Measurements from ENCODE around the gene OSCAR.

Gene OSCAR

DNA sequence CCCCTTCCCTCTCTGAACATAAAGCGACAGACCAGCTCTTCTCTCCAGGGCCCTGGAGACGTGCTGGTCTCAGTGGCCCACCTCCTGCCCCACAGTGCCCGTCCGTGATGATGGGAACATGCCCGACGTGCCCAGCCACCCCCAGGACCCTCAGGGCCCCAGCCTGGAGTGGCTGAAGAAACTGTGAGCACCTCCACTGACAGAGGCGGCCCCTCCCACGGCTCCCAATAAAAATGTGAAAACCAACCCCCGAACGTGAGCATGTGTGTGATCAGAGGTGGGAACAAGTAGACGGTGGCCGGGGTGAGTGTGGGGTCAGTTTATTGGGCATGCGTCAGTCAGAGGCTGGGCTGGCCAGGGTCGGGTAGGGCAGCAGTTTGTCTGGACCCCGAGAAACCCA is 6.1 kb upstream of the OSCAR start:
- TF ChIP-seq FOXP2 (optimal IDR thresholded peaks at IDR 0.05; ENCODE audit: borderline replicate concordance, extremely low read depth, extremely low read length, insufficient read depth) = no peak

- TF ChIP-seq POLR2AphosphoS5 (IDR thresholded peaks at IDR 0.05; ENCODE audit: low read depth, low read length) (no peak), REST (IDR thresholded peaks at IDR 0.05; ENCODE audit: insufficient read depth in 1 of 2, low read depth in 2 of 2, low read length in 2 of 2) (no peak), FOXP2 (optimal IDR thresholded peaks at IDR 0.05; ENCODE audit: borderline replicate concordance, extremely low read depth, extremely low read length, insufficient read depth) (no peak), TAF1 (IDR thresholded peaks at IDR 0.05; ENCODE audit: borderline replicate concordance, insufficient read depth, low read length) (no peak), SIN3A (IDR thresholded peaks at IDR 0.05; ENCODE audit: borderline replicate concordance, insufficient read depth, low read length) (no peak)
Measured at GRCh38 chr19:54105796-54106195, 5.2 kb upstream of the OSCAR start.

DNA sequence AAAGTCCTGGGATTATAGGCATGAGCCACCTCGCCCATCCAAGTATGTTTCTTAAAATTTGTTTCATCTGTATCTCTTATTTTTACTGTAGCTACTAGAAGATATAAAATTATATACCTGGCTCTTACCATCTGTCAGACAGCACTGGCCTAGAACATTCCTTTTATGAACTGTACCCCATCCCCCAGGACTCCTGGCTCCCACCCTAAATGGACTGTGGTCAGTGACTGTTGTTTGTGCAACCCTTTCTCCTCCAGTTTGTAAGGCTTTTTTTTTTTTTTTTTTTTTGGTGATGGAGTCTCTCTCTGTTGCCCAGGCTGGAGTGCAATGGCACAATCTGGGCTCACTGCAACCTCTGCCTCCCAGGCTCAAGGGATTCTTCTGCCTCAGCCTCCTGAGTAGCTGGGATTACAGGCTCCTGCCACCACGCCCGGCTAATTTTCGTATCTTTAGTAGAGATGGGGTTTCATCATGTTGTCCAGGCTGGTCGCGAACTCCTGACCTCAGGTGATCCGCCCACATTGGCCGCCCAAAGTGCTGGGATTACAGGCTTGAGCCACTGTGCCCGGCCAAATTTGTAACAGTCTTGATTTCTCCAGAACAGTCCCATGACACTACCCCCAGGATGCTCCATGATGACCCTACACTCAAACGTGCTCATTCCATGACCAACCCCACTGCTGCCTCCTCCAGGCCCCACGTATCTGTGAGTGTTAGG is 4.6 kb upstream of the OSCAR start:
- TF ChIP-seq TAF1 (IDR thresholded peaks at IDR 0.05; ENCODE audit: borderline replicate concordance, insufficient read depth, low read length) = no peak
- TF ChIP-seq REST (IDR thresholded peaks at IDR 0.05; ENCODE audit: insufficient read depth in 1 of 2, low read depth in 2 of 2, low read length in 2 of 2) = no peak
- TF ChIP-seq POLR2AphosphoS5 (IDR thresholded peaks at IDR 0.05; ENCODE audit: low read depth, low read length) = no peak

DNA sequence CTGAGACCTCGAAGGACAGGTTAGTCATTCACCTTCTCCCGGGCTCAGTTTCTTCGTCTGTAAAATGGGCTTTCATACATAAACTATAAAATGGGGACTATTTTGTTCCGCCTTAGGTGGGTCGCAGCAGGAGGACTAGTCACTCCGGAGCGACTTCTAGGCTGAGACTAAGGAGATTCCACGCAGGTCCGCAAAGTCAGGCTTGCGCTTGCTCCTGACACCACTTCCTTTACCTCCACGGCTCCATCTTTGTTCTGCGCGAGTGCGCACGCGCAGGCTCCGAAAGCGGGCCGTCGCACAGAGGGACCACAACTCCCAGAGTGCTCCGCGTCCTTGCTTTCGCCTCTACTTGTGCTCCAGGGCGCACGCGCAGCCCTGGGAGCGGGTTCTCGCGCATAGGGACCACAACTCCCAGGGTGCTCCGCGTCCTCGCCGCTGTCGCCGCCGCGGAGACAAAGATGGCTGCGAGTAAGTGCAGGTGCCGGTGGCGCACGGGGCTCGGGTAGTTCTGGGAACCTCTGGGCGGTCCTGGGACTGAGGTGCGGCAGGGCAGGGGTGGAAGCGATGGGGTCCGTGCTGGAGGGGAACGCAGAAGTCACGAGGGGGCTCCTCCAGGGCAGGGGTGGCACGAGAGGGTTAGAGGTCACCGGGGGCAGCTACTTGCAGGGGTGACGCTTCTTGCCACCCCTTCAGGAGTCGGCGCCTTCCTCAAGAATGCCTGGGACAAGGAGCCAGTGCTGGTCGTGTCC is 2.0 kb upstream of the OSCAR start, which contains the start of gene NDUFA3:
NDUFA3 (plus strand) TSS at position 435 of the 749 bp plus-strand sequence; CDS start at position 459, 24 bp downstream.
- TF ChIP-seq TAF1 (IDR thresholded peaks at IDR 0.05; ENCODE audit: borderline replicate concordance, insufficient read depth, low read length) (peak; percentile 94; the same call in 1 of the 2 replicates), SIN3A (IDR thresholded peaks at IDR 0.05; ENCODE audit: borderline replicate concordance, insufficient read depth, low read length) (no peak), REST (IDR thresholded peaks at IDR 0.05; ENCODE audit: insufficient read depth in 1 of 2, low read depth in 2 of 2, low read length in 2 of 2) (0 out of 4 replicates have a peak, but pooled peaks of 1 of the 2 experiments have one; percentile 25), POLR2AphosphoS5 (IDR thresholded peaks at IDR 0.05; ENCODE audit: low read depth, low read length) (peak; percentile 93), FOXP2 (optimal IDR thresholded peaks at IDR 0.05; ENCODE audit: borderline replicate concordance, extremely low read depth, extremely low read length, insufficient read depth) (peak; percentile 72)

- TF ChIP-seq TAF1 (IDR thresholded peaks at IDR 0.05; ENCODE audit: borderline replicate concordance, insufficient read depth, low read length) (no peak), REST (IDR thresholded peaks at IDR 0.05; ENCODE audit: insufficient read depth in 1 of 2, low read depth in 2 of 2, low read length in 2 of 2) (no peak), FOXP2 (optimal IDR thresholded peaks at IDR 0.05; ENCODE audit: borderline replicate concordance, extremely low read depth, extremely low read length, insufficient read depth) (no peak), POLR2AphosphoS5 (IDR thresholded peaks at IDR 0.05; ENCODE audit: low read depth, low read length) (no peak), SIN3A (IDR thresholded peaks at IDR 0.05; ENCODE audit: borderline replicate concordance, insufficient read depth, low read length) (no peak)
Measured at GRCh38 chr19:54099190-54099902, 1.3 kb downstream of the OSCAR start.
